ENCODE results near the gene COBL. TPM values are rescaled to one million over a fixed set of nuclear protein-coding genes. Genes with fewer than 3 reads are reported as not detected.

Gene COBL
- total RNA-seq, 1 experiment from 2014 or later, result 0.39 TPM

DNA sequence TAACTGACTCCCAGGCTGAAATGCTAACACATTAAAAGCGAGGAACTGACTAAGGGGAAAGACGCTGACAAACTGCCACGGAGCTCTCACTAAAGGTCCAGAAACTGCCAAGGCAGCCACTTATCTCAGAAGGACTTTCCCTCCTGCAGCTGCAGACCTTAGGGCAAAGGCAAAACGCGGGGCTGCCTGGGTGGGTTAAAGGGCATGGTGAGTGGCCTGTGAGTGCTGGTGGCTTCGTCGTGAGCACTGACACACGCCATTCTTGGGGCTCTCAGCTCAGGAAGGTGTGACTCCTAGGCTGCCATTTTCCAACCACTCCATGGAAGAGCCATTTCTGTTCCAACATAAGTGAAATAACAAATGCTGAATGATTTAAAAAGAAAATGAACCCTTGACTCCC, 232.5 kb downstream of the COBL start:
- Histone ChIP-seq H3K4me1 (ENCODE audit: control insufficient read depth, insufficient read depth, low read length) (no peaks in the 10 kb centered on the region), H3K27me3 (ENCODE audit: control insufficient read depth, insufficient read depth, low read length) (no peaks in the 10 kb centered on the region; the same call in 1 of the 2 replicates), H3K36me3 (ENCODE audit: control insufficient read depth, insufficient read depth, low read length) (no peaks in the 10 kb centered on the region), H3K9me3 (ENCODE audit: control insufficient read depth, insufficient read depth, low read depth, low read length) (no peaks in the 10 kb centered on the region), H3K4me3 (ENCODE audit: low read depth in 2 of 2, low read length in 2 of 2) (no peak overlapping the region), H3K27ac (ENCODE audit: low read length) (no peak overlapping the region)
- BruUV-seq (replicated peaks), result no TSS peak
- intact Hi-C loops (cut with micrococcal nuclease; ENCODE audit: unreplicated experiment) (no loop called here), in situ Hi-C loops (cut with HindIII; ENCODE audit: low pct_unique_long_range_greater_than_20kb, low sequenced_read_pairs) (no loop called here)
- ATAC-seq, result no peak
- DNase-seq (ENCODE audit: low read depth, low spot score), result no peak
- ChIA-PET POLR2A (no interaction called here), CTCF (no interaction called here)
- TF ChIP-seq SIN3A (IDR thresholded peaks at IDR 0.05; ENCODE audit: borderline replicate concordance, insufficient read depth, low read depth, low read length) (no peak), TCF7L2 (IDR thresholded peaks at IDR 0.05; ENCODE audit: low read depth, low read length) (no peak), POLR2AphosphoS5 (IDR thresholded peaks at IDR 0.05; ENCODE audit: low read depth, low read length) (no peak)
- TF ChIP-seq, protein P1, sequence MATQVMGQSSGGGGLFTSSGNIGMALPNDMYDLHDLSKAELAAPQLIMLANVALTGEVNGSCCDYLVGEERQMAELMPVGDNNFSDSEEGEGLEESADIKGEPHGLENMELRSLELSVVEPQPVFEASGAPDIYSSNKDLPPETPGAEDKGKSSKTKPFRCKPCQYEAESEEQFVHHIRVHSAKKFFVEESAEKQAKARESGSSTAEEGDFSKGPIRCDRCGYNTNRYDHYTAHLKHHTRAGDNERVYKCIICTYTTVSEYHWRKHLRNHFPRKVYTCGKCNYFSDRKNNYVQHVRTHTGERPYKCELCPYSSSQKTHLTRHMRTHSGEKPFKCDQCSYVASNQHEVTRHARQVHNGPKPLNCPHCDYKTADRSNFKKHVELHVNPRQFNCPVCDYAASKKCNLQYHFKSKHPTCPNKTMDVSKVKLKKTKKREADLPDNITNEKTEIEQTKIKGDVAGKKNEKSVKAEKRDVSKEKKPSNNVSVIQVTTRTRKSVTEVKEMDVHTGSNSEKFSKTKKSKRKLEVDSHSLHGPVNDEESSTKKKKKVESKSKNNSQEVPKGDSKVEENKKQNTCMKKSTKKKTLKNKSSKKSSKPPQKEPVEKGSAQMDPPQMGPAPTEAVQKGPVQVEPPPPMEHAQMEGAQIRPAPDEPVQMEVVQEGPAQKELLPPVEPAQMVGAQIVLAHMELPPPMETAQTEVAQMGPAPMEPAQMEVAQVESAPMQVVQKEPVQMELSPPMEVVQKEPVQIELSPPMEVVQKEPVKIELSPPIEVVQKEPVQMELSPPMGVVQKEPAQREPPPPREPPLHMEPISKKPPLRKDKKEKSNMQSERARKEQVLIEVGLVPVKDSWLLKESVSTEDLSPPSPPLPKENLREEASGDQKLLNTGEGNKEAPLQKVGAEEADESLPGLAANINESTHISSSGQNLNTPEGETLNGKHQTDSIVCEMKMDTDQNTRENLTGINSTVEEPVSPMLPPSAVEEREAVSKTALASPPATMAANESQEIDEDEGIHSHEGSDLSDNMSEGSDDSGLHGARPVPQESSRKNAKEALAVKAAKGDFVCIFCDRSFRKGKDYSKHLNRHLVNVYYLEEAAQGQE (IDR thresholded peaks at IDR 0.05; ENCODE audit: insufficient read depth in 1 of 2, low read depth in 2 of 2, low read length in 1 of 2), result no peak
- TF ChIP-seq, protein P2, sequence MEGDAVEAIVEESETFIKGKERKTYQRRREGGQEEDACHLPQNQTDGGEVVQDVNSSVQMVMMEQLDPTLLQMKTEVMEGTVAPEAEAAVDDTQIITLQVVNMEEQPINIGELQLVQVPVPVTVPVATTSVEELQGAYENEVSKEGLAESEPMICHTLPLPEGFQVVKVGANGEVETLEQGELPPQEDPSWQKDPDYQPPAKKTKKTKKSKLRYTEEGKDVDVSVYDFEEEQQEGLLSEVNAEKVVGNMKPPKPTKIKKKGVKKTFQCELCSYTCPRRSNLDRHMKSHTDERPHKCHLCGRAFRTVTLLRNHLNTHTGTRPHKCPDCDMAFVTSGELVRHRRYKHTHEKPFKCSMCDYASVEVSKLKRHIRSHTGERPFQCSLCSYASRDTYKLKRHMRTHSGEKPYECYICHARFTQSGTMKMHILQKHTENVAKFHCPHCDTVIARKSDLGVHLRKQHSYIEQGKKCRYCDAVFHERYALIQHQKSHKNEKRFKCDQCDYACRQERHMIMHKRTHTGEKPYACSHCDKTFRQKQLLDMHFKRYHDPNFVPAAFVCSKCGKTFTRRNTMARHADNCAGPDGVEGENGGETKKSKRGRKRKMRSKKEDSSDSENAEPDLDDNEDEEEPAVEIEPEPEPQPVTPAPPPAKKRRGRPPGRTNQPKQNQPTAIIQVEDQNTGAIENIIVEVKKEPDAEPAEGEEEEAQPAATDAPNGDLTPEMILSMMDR (IDR thresholded peaks at IDR 0.05), result no peak

GRCh38 chr7:51082940-51083533, 233.6 kb downstream of the COBL start:
- H3K4me1 ChIP-seq (ENCODE audit: control insufficient read depth, insufficient read depth, low read length), result no peaks in the 10 kb centered on the region
- no TSS peak for BruUV-seq (replicated peaks)
- H3K9me3 ChIP-seq (ENCODE audit: control insufficient read depth, insufficient read depth, low read depth, low read length), result no peaks in the 10 kb centered on the region
- in situ Hi-C loops (cut with HindIII; ENCODE audit: low pct_unique_long_range_greater_than_20kb, low sequenced_read_pairs) (no loop called here), intact Hi-C loops (cut with micrococcal nuclease; ENCODE audit: unreplicated experiment) (no loop called here)
- CTCF ChIA-PET, result no interaction called here
- POLR2A ChIA-PET, result no interaction called here
- no peaks in the 10 kb centered on the region; the same call in 1 of the 2 replicates for H3K27me3 ChIP-seq (ENCODE audit: control insufficient read depth, insufficient read depth, low read length)
- no peak overlapping the region for H3K27ac ChIP-seq (ENCODE audit: low read length)
- no peak for ATAC-seq
- TF ChIP-seq, protein P1 (IDR thresholded peaks at IDR 0.05; ENCODE audit: insufficient read depth in 1 of 2, low read depth in 2 of 2, low read length in 1 of 2), result no peak
- TF ChIP-seq, protein P2 (IDR thresholded peaks at IDR 0.05), result no peak
- TF ChIP-seq SIN3A (IDR thresholded peaks at IDR 0.05; ENCODE audit: borderline replicate concordance, insufficient read depth, low read depth, low read length) (no peak), TCF7L2 (IDR thresholded peaks at IDR 0.05; ENCODE audit: low read depth, low read length) (no peak), POLR2AphosphoS5 (IDR thresholded peaks at IDR 0.05; ENCODE audit: low read depth, low read length) (no peak)
- no peak for DNase-seq (ENCODE audit: low read depth, low spot score)
- H3K36me3 ChIP-seq (ENCODE audit: control insufficient read depth, insufficient read depth, low read length), result no peaks in the 10 kb centered on the region
- no peak overlapping the region for H3K4me3 ChIP-seq (ENCODE audit: low read depth in 2 of 2, low read length in 2 of 2)
